Brain microvascular endothelial cell (primary cell): Measurements from ENCODE around the gene ZC3HAV1.

ENCODE experiments used
- DNase-seq: peaks from one replicate; pipeline ENCODE4 v3.0.0-alpha.2; 2020
- H3K27ac ChIP-seq: fragments of 250-450 bp; sonication (Bioruptor Pico); 2 replicates; pipeline ENCODE4 v1.5.1; 2020; ENCODE audit warnings: mild to moderate bottlenecking, moderate library complexity
- H3K27me3 ChIP-seq: fragments of 250-450 bp; sonication (Bioruptor Pico); replicated peaks from 2 replicates; pipeline ENCODE4 v1.5.1; 2020; ENCODE audit warnings: mild to moderate bottlenecking
- H3K36me3 ChIP-seq: fragments of 250-450 bp; sonication (Bioruptor Pico); replicated peaks from 2 replicates; pipeline ENCODE4 v1.5.1; 2020; ENCODE audit warnings: mild to moderate bottlenecking
- H3K4me3 ChIP-seq: 2 replicates; pipeline ENCODE4 v1.5.1; 2011; ENCODE audit warnings: low read depth, mild to moderate bottlenecking, control low read depth, low read length, moderate library complexity
- CTCF ChIP-seq: IDR thresholded peaks from 2 replicates; pipeline ENCODE4 v1.5.1; 2011; ENCODE audit warnings: low read depth, mild to moderate bottlenecking, moderate library complexity, low read length, control low read depth, inconsistent platforms; ENCODE audit errors: missing control alignments
- in situ Hi-C: cut with HindIII; loops from 2 replicates; pipeline ENCODE4 v1.10.0; 2017; ENCODE audit warnings: low sequenced_read_pairs, low pct_ligation_motif_present

The ZC3HAV1 gene

GRCh38 chr7:139109188-139109982, at the start of gene ZC3HAV1:
TSS of gene ZC3HAV1 (minus strand) at chr7:139109720. CDS start at chr7:139109331, 389 bp downstream.
- Histone ChIP-seq H3K36me3 (no peaks in the 10 kb centered on the region), H3K4me3 (peak within 1 kb of the TSS; percentile 89), H3K27me3 (no peaks in the 10 kb centered on the region), H3K27ac (peak within 1 kb of the TSS; percentile 80)
- in situ Hi-C loops = no loop called here
- peak; percentile 7 for TF ChIP-seq CTCF
- DNase-seq = peak; percentile 79

- in situ Hi-C loops = no loop called here
- TF ChIP-seq CTCF = no peak
- no peak overlapping the region for H3K27ac ChIP-seq
- H3K4me3 ChIP-seq = no peak overlapping the region
- peak; percentile 89 for DNase-seq
- no peaks in the 10 kb centered on the region for H3K36me3 ChIP-seq
- H3K27me3 ChIP-seq = no peaks in the 10 kb centered on the region
Measured at GRCh38 chr7:139153832-139154231, 44.3 kb upstream of the ZC3HAV1 start.

- in situ Hi-C loops = no loop called here
- H3K36me3 ChIP-seq = no peaks in the 10 kb centered on the region
- no peak for TF ChIP-seq CTCF
- H3K4me3 ChIP-seq = no peak overlapping the region
- no peak for DNase-seq
- no peaks in the 10 kb centered on the region for H3K27me3 ChIP-seq
- no peak overlapping the region for H3K27ac ChIP-seq
Measured at GRCh38 chr7:139152149-139152548, 42.6 kb upstream of the ZC3HAV1 start.

- TF ChIP-seq CTCF = no peak
- in situ Hi-C loops = no loop called here
- no peak for DNase-seq
- Histone ChIP-seq H3K27ac (no peak overlapping the region), H3K27me3 (no peaks in the 10 kb centered on the region), H3K36me3 (no peaks in the 10 kb centered on the region), H3K4me3 (no peak overlapping the region)
Measured at GRCh38 chr7:139139150-139139549, 29.6 kb upstream of the ZC3HAV1 start.

- in situ Hi-C loops = no loop called here
Measured at GRCh38 chr7:139133335-139134139, 24.0 kb upstream of the ZC3HAV1 start.

More at GRCh38 chr7:139133335-139134139, 24.0 kb upstream of the ZC3HAV1 start:
- Histone ChIP-seq H3K4me3 (peak overlapping the region; percentile 78), H3K36me3 (no peaks in the 10 kb centered on the region), H3K27ac (peak overlapping the region; percentile 34), H3K27me3 (no peaks in the 10 kb centered on the region)
- peak; percentile 84 for DNase-seq
- no peak for TF ChIP-seq CTCF
